ENCODE data around the gene HEG1.

Gene HEG1, protein sequence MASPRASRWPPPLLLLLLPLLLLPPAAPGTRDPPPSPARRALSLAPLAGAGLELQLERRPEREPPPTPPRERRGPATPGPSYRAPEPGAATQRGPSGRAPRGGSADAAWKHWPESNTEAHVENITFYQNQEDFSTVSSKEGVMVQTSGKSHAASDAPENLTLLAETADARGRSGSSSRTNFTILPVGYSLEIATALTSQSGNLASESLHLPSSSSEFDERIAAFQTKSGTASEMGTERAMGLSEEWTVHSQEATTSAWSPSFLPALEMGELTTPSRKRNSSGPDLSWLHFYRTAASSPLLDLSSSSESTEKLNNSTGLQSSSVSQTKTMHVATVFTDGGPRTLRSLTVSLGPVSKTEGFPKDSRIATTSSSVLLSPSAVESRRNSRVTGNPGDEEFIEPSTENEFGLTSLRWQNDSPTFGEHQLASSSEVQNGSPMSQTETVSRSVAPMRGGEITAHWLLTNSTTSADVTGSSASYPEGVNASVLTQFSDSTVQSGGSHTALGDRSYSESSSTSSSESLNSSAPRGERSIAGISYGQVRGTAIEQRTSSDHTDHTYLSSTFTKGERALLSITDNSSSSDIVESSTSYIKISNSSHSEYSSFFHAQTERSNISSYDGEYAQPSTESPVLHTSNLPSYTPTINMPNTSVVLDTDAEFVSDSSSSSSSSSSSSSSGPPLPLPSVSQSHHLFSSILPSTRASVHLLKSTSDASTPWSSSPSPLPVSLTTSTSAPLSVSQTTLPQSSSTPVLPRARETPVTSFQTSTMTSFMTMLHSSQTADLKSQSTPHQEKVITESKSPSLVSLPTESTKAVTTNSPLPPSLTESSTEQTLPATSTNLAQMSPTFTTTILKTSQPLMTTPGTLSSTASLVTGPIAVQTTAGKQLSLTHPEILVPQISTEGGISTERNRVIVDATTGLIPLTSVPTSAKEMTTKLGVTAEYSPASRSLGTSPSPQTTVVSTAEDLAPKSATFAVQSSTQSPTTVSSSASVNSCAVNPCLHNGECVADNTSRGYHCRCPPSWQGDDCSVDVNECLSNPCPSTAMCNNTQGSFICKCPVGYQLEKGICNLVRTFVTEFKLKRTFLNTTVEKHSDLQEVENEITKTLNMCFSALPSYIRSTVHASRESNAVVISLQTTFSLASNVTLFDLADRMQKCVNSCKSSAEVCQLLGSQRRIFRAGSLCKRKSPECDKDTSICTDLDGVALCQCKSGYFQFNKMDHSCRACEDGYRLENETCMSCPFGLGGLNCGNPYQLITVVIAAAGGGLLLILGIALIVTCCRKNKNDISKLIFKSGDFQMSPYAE (N-terminal part only)

DNA sequence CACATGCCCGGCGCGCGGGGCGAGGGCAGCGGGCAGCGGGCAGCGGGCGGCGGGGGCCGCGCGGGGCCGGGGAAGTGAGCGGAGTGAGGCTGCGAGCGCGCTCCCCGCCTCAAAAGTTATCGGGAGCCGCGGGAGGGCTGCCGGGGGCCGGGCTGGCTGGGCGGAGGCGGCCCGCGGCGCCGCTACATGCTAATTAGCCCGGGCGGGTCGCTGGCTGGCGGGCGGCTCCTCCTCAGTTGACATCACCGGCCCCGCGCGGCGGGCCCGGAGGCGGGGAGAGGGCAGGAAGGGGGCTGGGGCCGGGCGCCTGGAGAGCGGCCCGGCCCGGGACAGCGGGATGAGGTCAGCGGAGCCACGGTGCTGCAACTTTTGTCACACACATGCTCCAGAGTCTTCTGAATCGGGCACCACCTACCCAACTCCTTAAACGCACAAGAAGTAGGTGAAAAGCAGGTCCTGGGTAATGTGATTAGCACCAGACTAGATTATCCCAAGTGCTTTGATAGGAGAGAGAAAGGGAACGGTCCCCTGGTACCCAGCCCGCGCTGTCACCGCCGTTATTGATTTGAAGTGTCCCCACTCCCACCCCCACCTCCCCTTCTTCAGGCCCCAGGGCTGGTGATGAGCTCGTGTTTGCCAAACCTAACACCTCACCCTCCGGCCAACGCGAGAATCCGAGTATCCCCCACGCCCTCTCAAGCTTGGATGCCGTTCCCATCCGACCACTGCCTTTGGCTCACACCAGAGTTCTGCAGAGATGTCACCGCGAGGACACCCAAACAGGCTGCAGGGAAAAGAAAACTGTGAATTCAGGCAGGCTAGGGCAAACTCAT is at the start of gene HEG1:
TSS of gene HEG1 (minus strand) at position 85 of the 833 bp plus-strand sequence. CDS start 107 bp downstream, outside the sequence.
- Histone ChIP-seq H3K4me3 (ENCODE audit: low read depth in 1 of 2, low read length in 1 of 2) (peak within 1 kb of the TSS; percentile 48 to 52), H3K27me3 (peaks cover 96% of the 10 kb centered on the region), H3K36me3 (no peaks in the 10 kb centered on the region), H3K4me1 (ENCODE audit: control insufficient read depth in 1 of 2, insufficient read depth in 1 of 2, low read depth in 1 of 2, low read length in 1 of 2) (peaks cover 17 to 20% of the 10 kb centered on the region in 2 experiments), H3K9me3 (no peaks in the 10 kb centered on the region), H3K27ac (no peak within 1 kb of the TSS)
- TF ChIP-seq, protein P1, sequence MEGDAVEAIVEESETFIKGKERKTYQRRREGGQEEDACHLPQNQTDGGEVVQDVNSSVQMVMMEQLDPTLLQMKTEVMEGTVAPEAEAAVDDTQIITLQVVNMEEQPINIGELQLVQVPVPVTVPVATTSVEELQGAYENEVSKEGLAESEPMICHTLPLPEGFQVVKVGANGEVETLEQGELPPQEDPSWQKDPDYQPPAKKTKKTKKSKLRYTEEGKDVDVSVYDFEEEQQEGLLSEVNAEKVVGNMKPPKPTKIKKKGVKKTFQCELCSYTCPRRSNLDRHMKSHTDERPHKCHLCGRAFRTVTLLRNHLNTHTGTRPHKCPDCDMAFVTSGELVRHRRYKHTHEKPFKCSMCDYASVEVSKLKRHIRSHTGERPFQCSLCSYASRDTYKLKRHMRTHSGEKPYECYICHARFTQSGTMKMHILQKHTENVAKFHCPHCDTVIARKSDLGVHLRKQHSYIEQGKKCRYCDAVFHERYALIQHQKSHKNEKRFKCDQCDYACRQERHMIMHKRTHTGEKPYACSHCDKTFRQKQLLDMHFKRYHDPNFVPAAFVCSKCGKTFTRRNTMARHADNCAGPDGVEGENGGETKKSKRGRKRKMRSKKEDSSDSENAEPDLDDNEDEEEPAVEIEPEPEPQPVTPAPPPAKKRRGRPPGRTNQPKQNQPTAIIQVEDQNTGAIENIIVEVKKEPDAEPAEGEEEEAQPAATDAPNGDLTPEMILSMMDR (IDR thresholded peaks at IDR 0.05) = no peak

DNA sequence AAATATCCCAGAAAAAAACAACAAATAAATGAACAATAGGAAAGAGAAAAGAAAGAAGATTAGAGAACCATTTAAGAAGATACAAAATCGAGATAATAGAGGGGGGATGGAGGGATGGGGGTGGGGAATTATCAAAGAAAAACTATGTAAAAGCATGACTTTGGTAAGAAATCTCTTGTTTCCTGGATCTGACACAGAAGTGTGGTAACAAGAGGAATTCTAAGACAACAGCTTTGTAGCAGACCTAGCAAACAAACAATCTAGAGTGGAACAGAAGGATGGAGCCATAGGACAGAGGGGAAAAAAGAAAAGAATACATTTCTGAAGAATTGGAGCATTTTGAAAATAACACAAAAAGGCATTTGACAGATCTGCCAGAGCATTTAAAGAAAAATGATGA is 49.3 kb upstream of the HEG1 start:
- H3K27me3 ChIP-seq = peaks cover 11% of the 10 kb centered on the region
- no peak overlapping the region for H3K4me3 ChIP-seq (ENCODE audit: low read depth in 1 of 2, low read length in 1 of 2)
- TF ChIP-seq, protein P1 (IDR thresholded peaks at IDR 0.05) = no peak
- no peak overlapping the region for H3K27ac ChIP-seq
- no peaks in the 10 kb centered on the region for H3K4me1 ChIP-seq (ENCODE audit: control insufficient read depth in 1 of 2, insufficient read depth in 1 of 2, low read depth in 1 of 2, low read length in 1 of 2)
- H3K9me3 ChIP-seq = no peaks in the 10 kb centered on the region
- H3K36me3 ChIP-seq = no peaks in the 10 kb centered on the region

DNA sequence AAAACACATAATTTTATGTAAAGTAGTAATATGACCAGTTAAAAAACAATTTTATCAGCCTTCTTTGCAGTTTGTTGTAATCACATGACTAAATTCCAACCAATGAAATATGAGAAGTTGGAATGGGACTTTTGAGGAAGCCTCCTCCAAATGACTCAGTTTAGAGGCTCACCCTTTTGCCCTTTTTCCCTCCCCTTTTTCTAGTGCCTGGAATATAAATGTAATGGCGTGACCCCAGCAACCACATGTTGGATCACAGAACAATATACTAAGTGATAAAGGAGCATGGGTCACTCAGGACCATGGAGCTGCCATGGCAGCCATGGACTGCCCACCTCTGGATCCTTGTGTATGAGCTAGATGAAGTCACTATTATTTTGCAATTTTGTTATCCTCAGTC is 48.8 kb upstream of the HEG1 start:
- no peaks in the 10 kb centered on the region for H3K9me3 ChIP-seq
- H3K4me3 ChIP-seq (ENCODE audit: low read depth in 1 of 2, low read length in 1 of 2) = no peak overlapping the region
- no peaks in the 10 kb centered on the region for H3K4me1 ChIP-seq (ENCODE audit: control insufficient read depth in 1 of 2, insufficient read depth in 1 of 2, low read depth in 1 of 2, low read length in 1 of 2)
- peaks cover 11% of the 10 kb centered on the region for H3K27me3 ChIP-seq
- H3K27ac ChIP-seq = no peak overlapping the region
- no peaks in the 10 kb centered on the region for H3K36me3 ChIP-seq
- TF ChIP-seq, protein P1 (IDR thresholded peaks at IDR 0.05) = no peak

DNA sequence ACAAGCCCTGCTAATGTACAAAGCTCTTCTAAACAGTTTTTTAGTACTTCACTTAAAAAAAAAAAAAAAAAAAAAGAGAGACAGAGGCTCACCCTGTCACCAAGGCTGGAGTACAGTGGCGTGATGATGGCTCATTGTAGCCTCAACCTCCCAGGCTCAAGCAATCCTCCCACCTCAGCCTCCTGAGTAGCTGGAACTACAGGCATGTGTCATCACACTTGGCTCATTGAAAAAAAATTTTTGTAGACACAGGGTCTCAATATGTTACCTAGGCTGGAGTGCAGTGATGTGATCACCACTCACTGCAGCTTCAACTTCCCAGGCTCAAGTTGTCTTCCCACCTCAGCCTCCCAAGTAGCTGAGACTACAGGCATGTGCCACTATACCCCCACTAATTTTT is 47.6 kb upstream of the HEG1 start:
- H3K36me3 ChIP-seq = no peaks in the 10 kb centered on the region
- TF ChIP-seq, protein P1 (IDR thresholded peaks at IDR 0.05) = no peak
- H3K27me3 ChIP-seq = peaks cover 11% of the 10 kb centered on the region
- no peaks in the 10 kb centered on the region for H3K4me1 ChIP-seq (ENCODE audit: control insufficient read depth in 1 of 2, insufficient read depth in 1 of 2, low read depth in 1 of 2, low read length in 1 of 2)
- no peaks in the 10 kb centered on the region for H3K9me3 ChIP-seq
- H3K27ac ChIP-seq = no peak overlapping the region
- no peak overlapping the region for H3K4me3 ChIP-seq (ENCODE audit: low read depth in 1 of 2, low read length in 1 of 2)
